ENCODE results near the gene KDM4D. TPM values are rescaled to one million over a fixed set of nuclear protein-coding genes. Genes with fewer than 3 reads are reported as not detected.

KDM4D gene
- total RNA-seq, result 0.52 TPM
- long read RNA-seq, partial matches to known transcripts, result 0 of 2 reads
- long read RNA-seq, other reads (novel, unspliced or antisense), result 0 of 2 reads

- Histone ChIP-seq H3K4me1 (peaks cover 10% of the 10 kb centered on the region), H3K27me3 (no peaks in the 10 kb centered on the region), H3K27ac (peak within 1 kb of the TSS; percentile 86), H3K36me3 (peaks cover 37% of the 10 kb centered on the region), H3K4me3 (peak within 1 kb of the TSS; percentile 97), H3K9me3 (no peaks in the 10 kb centered on the region)
- TF ChIP-seq CTCF (IDR thresholded peaks at IDR 0.05), result no peak
- ATAC-seq (peak; percentile 100), DNase-seq (peak; percentile 97)
- intact Hi-C loops (cut with DNase I), result no loop called here
These were observed at the start of gene KDM4D, which contains the start of gene CWC15 for GRCh38 chr11:94973099-94973968. Gene KDM4D, plus strand, starts transcription at chr11:94973709. Its CDS starts 23,664 bp downstream, at chr11:94997373. Gene CWC15, minus strand, starts transcription at chr11:94973556. Its CDS starts 1,371 bp downstream, at chr11:94972185.

- Histone ChIP-seq H3K9me3 (no peaks in the 10 kb centered on the region), H3K4me1 (peaks cover 49% of the 10 kb centered on the region), H3K36me3 (no peaks in the 10 kb centered on the region), H3K4me3 (no peak overlapping the region), H3K27me3 (no peaks in the 10 kb centered on the region), H3K27ac (peak overlapping the region; percentile 60)
- DNase-seq (no peak), ATAC-seq (peak; percentile 10)
- intact Hi-C loops (cut with DNase I), result no loop called here
- no peak for TF ChIP-seq CTCF (IDR thresholded peaks at IDR 0.05)
These were observed 49.3 kb upstream of the KDM4D start for GRCh38 chr11:94924171-94924572.

GRCh38 chr11:94924612-94925011 lies 48.9 kb upstream of the KDM4D start:
- no peak overlapping the region for H3K4me3 ChIP-seq
- DNase-seq (no peak), ATAC-seq (no peak)
- intact Hi-C loops (cut with DNase I), result no loop called here
- no peaks in the 10 kb centered on the region for H3K36me3 ChIP-seq
- peak overlapping the region; percentile 60 for H3K27ac ChIP-seq
- H3K27me3 ChIP-seq, result no peaks in the 10 kb centered on the region
- H3K9me3 ChIP-seq, result no peaks in the 10 kb centered on the region
- peaks cover 49% of the 10 kb centered on the region for H3K4me1 ChIP-seq
- no peak for TF ChIP-seq CTCF (IDR thresholded peaks at IDR 0.05)

GRCh38 chr11:94925422-94926270 lies 47.9 kb upstream of the KDM4D start:
- no peak for ATAC-seq
- H3K27ac ChIP-seq, result peak overlapping the region; percentile 60
- H3K27me3 ChIP-seq, result no peaks in the 10 kb centered on the region
- DNase-seq, result no peak
- intact Hi-C loops (cut with DNase I), result no loop called here
- no peaks in the 10 kb centered on the region for H3K9me3 ChIP-seq
- no peaks in the 10 kb centered on the region for H3K36me3 ChIP-seq
- H3K4me3 ChIP-seq, result no peak overlapping the region
- peaks cover 49% of the 10 kb centered on the region for H3K4me1 ChIP-seq
- TF ChIP-seq CTCF (IDR thresholded peaks at IDR 0.05), result no peak

GRCh38 chr11:94926271-94926625 lies 47.3 kb upstream of the KDM4D start:
- intact Hi-C loops (cut with DNase I), result no loop called here
- ATAC-seq (no peak), DNase-seq (no peak)
- no peaks in the 10 kb centered on the region for H3K9me3 ChIP-seq
- TF ChIP-seq CTCF (IDR thresholded peaks at IDR 0.05), result no peak
- H3K27me3 ChIP-seq, result no peaks in the 10 kb centered on the region
- H3K4me1 ChIP-seq, result peaks cover 49% of the 10 kb centered on the region
- H3K36me3 ChIP-seq, result no peaks in the 10 kb centered on the region
- peak overlapping the region; percentile 59 for H3K27ac ChIP-seq
- no peak overlapping the region for H3K4me3 ChIP-seq
